ENCODE data around the gene SNX24.
A peak's percentile ranks its signal among the peaks of the same experiment; 100 is the strongest.

The SNX24 gene

GRCh38 chr5:122895141-122895540, 49.7 kb downstream of the SNX24 start:
- H3K9ac ChIP-seq (ENCODE audit: low read length), result no peak overlapping the region
- no peaks in the 10 kb centered on the region for H4K20me1 ChIP-seq (ENCODE audit: low read depth, low read length)
- no peaks in the 10 kb centered on the region for H3K9me3 ChIP-seq (ENCODE audit: insufficient read depth, low read length)
- H3K27me3 ChIP-seq (ENCODE audit: low read length), result no peaks in the 10 kb centered on the region
- H3K4me3 ChIP-seq (ENCODE audit: insufficient read depth, low read length, poor library complexity, severe bottlenecking), result no peak overlapping the region
- H3K36me3 ChIP-seq (ENCODE audit: low read length), result no peaks in the 10 kb centered on the region; the same call in 1 of the 2 replicates
- H3K27ac ChIP-seq (ENCODE audit: low read depth, low read length), result no peak overlapping the region
- H3F3A ChIP-seq (ENCODE audit: insufficient read depth), result no peaks in the 10 kb centered on the region
- H3K9me2 ChIP-seq (replicated peaks; ENCODE audit: insufficient read depth, low read length), result no peaks in the 10 kb centered on the region
- no peaks in the 10 kb centered on the region for H3K79me2 ChIP-seq (ENCODE audit: insufficient read depth, low read length)
- TF ChIP-seq EZH2phosphoT487 (conservative IDR thresholded peaks at IDR 0.05; ENCODE audit: low read length) (no peak), CTCF (IDR thresholded peaks at IDR 0.05; ENCODE audit: insufficient read depth, low read length, poor library complexity, severe bottlenecking) (no peak)
- no peak overlapping the region for H3K4me2 ChIP-seq (ENCODE audit: low read depth, low read length, poor library complexity, severe bottlenecking)
- no peak overlapping the region for H2AFZ ChIP-seq (ENCODE audit: low read depth, low read length, severe bottlenecking)

DNA sequence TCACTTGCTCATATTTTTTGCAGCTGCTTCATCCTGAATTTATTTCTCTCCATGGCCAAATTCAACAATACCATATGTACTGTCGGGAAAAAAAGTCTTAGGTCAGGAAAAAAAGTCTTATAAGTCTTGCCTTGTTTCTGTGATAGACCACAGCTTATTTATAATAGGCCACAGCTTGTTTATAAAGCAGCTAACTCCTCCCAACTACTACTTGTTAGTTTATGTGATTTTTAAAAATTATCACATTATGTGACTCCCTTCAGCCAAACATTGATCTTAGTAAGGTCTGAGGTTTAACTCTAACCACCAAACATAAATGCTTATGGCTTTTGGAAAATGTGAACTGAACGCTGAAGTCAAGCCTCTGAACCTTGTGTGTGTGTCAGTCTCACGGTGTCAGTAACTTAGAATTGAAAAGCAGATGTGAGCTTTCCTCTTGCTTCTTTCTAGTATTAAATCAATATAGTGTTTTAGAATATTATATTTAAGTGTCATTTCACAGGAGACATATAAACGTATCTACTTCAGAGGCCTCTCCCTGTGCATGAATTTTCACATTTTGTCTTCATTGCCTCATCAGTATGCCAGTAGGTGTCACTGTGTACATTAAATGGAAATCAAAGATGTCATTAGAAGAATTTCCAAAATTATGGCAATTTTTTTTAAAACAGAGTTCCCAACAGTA, 51.3 kb downstream of the SNX24 start:
- Histone ChIP-seq H3K27ac (ENCODE audit: low read depth, low read length) (no peak overlapping the region), H3K9me3 (ENCODE audit: insufficient read depth, low read length) (no peaks in the 10 kb centered on the region), H3K36me3 (ENCODE audit: low read length) (no peaks in the 10 kb centered on the region), H3K4me3 (ENCODE audit: insufficient read depth, low read length, poor library complexity, severe bottlenecking) (no peak overlapping the region), H3F3A (ENCODE audit: insufficient read depth) (no peaks in the 10 kb centered on the region), H3K4me2 (ENCODE audit: low read depth, low read length, poor library complexity, severe bottlenecking) (no peak overlapping the region), H3K9ac (ENCODE audit: low read length) (no peak overlapping the region), H3K9me2 (replicated peaks; ENCODE audit: insufficient read depth, low read length) (no peaks in the 10 kb centered on the region), H4K20me1 (ENCODE audit: low read depth, low read length) (no peaks in the 10 kb centered on the region), H3K27me3 (ENCODE audit: low read length) (no peaks in the 10 kb centered on the region), H2AFZ (ENCODE audit: low read depth, low read length, severe bottlenecking) (no peak overlapping the region), H3K79me2 (ENCODE audit: insufficient read depth, low read length) (no peaks in the 10 kb centered on the region)
- no peak for TF ChIP-seq EZH2phosphoT487 (conservative IDR thresholded peaks at IDR 0.05; ENCODE audit: low read length)
- peak; percentile 56 for TF ChIP-seq CTCF (IDR thresholded peaks at IDR 0.05; ENCODE audit: insufficient read depth, low read length, poor library complexity, severe bottlenecking)

DNA sequence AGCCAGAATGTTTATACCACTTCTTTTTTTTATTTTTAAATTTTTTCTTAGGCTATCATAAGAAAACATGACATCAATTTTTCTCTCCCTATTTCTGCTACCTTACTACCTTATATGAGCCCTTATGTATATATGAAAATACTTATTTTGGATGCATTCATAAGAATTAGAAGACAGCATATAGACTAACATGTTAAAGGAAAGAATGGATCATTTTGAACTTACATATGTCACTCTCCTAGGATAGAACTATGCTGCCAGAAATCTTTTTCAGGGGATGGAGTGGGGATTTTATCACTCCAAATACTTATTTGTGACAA, 51.8 kb downstream of the SNX24 start:
- H3K9me2 ChIP-seq (replicated peaks; ENCODE audit: insufficient read depth, low read length), result no peaks in the 10 kb centered on the region
- no peaks in the 10 kb centered on the region for H3K36me3 ChIP-seq (ENCODE audit: low read length)
- no peaks in the 10 kb centered on the region for H3K27me3 ChIP-seq (ENCODE audit: low read length)
- H3K9ac ChIP-seq (ENCODE audit: low read length), result no peak overlapping the region
- H3K9me3 ChIP-seq (ENCODE audit: insufficient read depth, low read length), result no peaks in the 10 kb centered on the region
- H3F3A ChIP-seq (ENCODE audit: insufficient read depth), result no peaks in the 10 kb centered on the region
- H4K20me1 ChIP-seq (ENCODE audit: low read depth, low read length), result no peaks in the 10 kb centered on the region
- H3K79me2 ChIP-seq (ENCODE audit: insufficient read depth, low read length), result no peaks in the 10 kb centered on the region
- H3K4me3 ChIP-seq (ENCODE audit: insufficient read depth, low read length, poor library complexity, severe bottlenecking), result no peak overlapping the region
- H3K4me2 ChIP-seq (ENCODE audit: low read depth, low read length, poor library complexity, severe bottlenecking), result no peak overlapping the region
- TF ChIP-seq EZH2phosphoT487 (conservative IDR thresholded peaks at IDR 0.05; ENCODE audit: low read length) (no peak), CTCF (IDR thresholded peaks at IDR 0.05; ENCODE audit: insufficient read depth, low read length, poor library complexity, severe bottlenecking) (no peak)
- H3K27ac ChIP-seq (ENCODE audit: low read depth, low read length), result no peak overlapping the region
- no peak overlapping the region for H2AFZ ChIP-seq (ENCODE audit: low read depth, low read length, severe bottlenecking)

All from SU-DHL-6 (cell line).